ENCODE data around the gene RRP36. TPM values are rescaled to one million over a fixed set of nuclear protein-coding genes. Genes with fewer than 3 reads are reported as not detected.

RRP36 gene
- total RNA-seq, 1 donor from 2014 or later: 89.1 TPM

- Mint-ChIP-seq H3K27me3 (ENCODE audit: low read depth) (no peaks in the 10 kb centered on the region), H3K27ac (ENCODE audit: unreplicated experiment) (peak within 1 kb of the TSS; percentile 78), H3K9me3 (no peaks in the 10 kb centered on the region), H3K4me1 (peaks cover 29% of the 10 kb centered on the region), H3K4me3 (peak within 1 kb of the TSS; percentile 89), H3K36me3 (ENCODE audit: low read depth) (peaks cover under 1% of the 10 kb centered on the region)
- no peak for TF ChIP-seq CTCF (conservative IDR thresholded peaks at IDR 0.05)
- DNase-seq (ENCODE audit: low read depth, low spot score): peak; percentile 86
Measured at GRCh38 chr6:42978839-42979522, 42.4 kb upstream of the RRP36 start, which contains the start of gene PEX6. Gene PEX6 (minus strand): TSS chr6:42979181. CDS start chr6:42979150, 31 bp downstream.

- Mint-ChIP-seq H3K27ac (ENCODE audit: unreplicated experiment) (peak overlapping the region; percentile 78), H3K4me3 (peak overlapping the region; percentile 88), H3K4me1 (peaks cover 34% of the 10 kb centered on the region), H3K27me3 (ENCODE audit: low read depth) (no peaks in the 10 kb centered on the region), H3K36me3 (ENCODE audit: low read depth) (no peaks in the 10 kb centered on the region), H3K9me3 (no peaks in the 10 kb centered on the region)
- TF ChIP-seq CTCF (conservative IDR thresholded peaks at IDR 0.05): no peak
- peak; percentile 8 for DNase-seq (ENCODE audit: low read depth, low spot score)
Measured at GRCh38 chr6:42979523-42980177, 41.8 kb upstream of the RRP36 start.

GRCh38 chr6:42981836-42982235, 39.6 kb upstream of the RRP36 start:
- Mint-ChIP-seq H3K4me1 (peaks cover 49% of the 10 kb centered on the region), H3K9me3 (no peaks in the 10 kb centered on the region), H3K36me3 (ENCODE audit: low read depth) (no peaks in the 10 kb centered on the region), H3K27ac (ENCODE audit: unreplicated experiment) (no peak overlapping the region), H3K27me3 (ENCODE audit: low read depth) (no peaks in the 10 kb centered on the region), H3K4me3 (peak overlapping the region; percentile 75)
- DNase-seq (ENCODE audit: low read depth, low spot score): no peak
- TF ChIP-seq CTCF (conservative IDR thresholded peaks at IDR 0.05): no peak

- Mint-ChIP-seq H3K27me3 (ENCODE audit: low read depth) (no peaks in the 10 kb centered on the region), H3K4me1 (peaks cover 52% of the 10 kb centered on the region), H3K9me3 (no peaks in the 10 kb centered on the region), H3K36me3 (ENCODE audit: low read depth) (no peaks in the 10 kb centered on the region), H3K4me3 (peak within 1 kb of the TSS; percentile 91), H3K27ac (ENCODE audit: unreplicated experiment) (peak within 1 kb of the TSS; percentile 94)
- DNase-seq (ENCODE audit: low read depth, low spot score): peak; percentile 92
- no peak for TF ChIP-seq CTCF (conservative IDR thresholded peaks at IDR 0.05)
Measured at GRCh38 chr6:42984001-42984923, 37.2 kb upstream of the RRP36 start, which contains the start of gene PPP2R5D. Gene PPP2R5D (plus strand): TSS chr6:42984570. CDS start chr6:42984678, 108 bp downstream.

GRCh38 chr6:42984924-42985475, 36.4 kb upstream of the RRP36 start:
- DNase-seq (ENCODE audit: low read depth, low spot score): peak; percentile 12
- H3K27ac Mint-ChIP-seq (ENCODE audit: unreplicated experiment): peak overlapping the region; percentile 86
- TF ChIP-seq CTCF (conservative IDR thresholded peaks at IDR 0.05): no peak
- no peaks in the 10 kb centered on the region for H3K27me3 Mint-ChIP-seq (ENCODE audit: low read depth)
- peak overlapping the region; percentile 91 for H3K4me3 Mint-ChIP-seq
- H3K4me1 Mint-ChIP-seq: peaks cover 45% of the 10 kb centered on the region
- H3K9me3 Mint-ChIP-seq: no peaks in the 10 kb centered on the region
- no peaks in the 10 kb centered on the region for H3K36me3 Mint-ChIP-seq (ENCODE audit: low read depth)
